AG09309 (cell line): ENCODE results near the gene AGXT2.

Experiments used
- DNase-seq: peaks from one replicate; pipeline ENCODE4 v3.0.0-alpha.2; 2010; ENCODE audit warnings: low read depth
- H3K4me3 ChIP-seq: 2 replicates; pipeline ENCODE4 v1.5.1; 2011; ENCODE audit warnings: mild to moderate bottlenecking, low read depth, low read length, moderate library complexity; ENCODE audit not compliant: control insufficient read depth
- CTCF ChIP-seq: IDR thresholded peaks from 2 replicates; pipeline ENCODE4 v1.5.1; 2011; ENCODE audit warnings: mild to moderate bottlenecking, low read depth, low read length, inconsistent platforms; ENCODE audit not compliant: insufficient read depth, control insufficient read depth; ENCODE audit errors: missing control alignments

Gene AGXT2

GRCh38 chr5:35012365-35012764 lies 35.4 kb downstream of the AGXT2 start:
- no peak for TF ChIP-seq CTCF
- no peak for DNase-seq
- H3K4me3 ChIP-seq: no peak overlapping the region

- TF ChIP-seq CTCF: no peak
- no peak overlapping the region for H3K4me3 ChIP-seq
- DNase-seq: no peak
Measured at GRCh38 chr5:35010676-35011075, 37.1 kb downstream of the AGXT2 start.

- no peak for DNase-seq
- no peak for TF ChIP-seq CTCF
- H3K4me3 ChIP-seq: no peak overlapping the region
Measured at GRCh38 chr5:35009657-35010056, 38.1 kb downstream of the AGXT2 start.

- no peak for DNase-seq
- no peak for TF ChIP-seq CTCF
- H3K4me3 ChIP-seq: no peak overlapping the region
Measured at GRCh38 chr5:35009019-35009418, 38.7 kb downstream of the AGXT2 start.

- DNase-seq: no peak
- no peak for TF ChIP-seq CTCF
- H3K4me3 ChIP-seq: no peak overlapping the region
Measured at GRCh38 chr5:35004771-35005170, 43.0 kb downstream of the AGXT2 start.

- TF ChIP-seq CTCF: no peak
- H3K4me3 ChIP-seq: no peak overlapping the region
- DNase-seq: no peak
Measured at GRCh38 chr5:35004200-35004599, 43.5 kb downstream of the AGXT2 start.
